Osteoblast (primary cell): ENCODE results near the gene DOCK1. TPM values are rescaled to one million over a fixed set of nuclear protein-coding genes. Genes with fewer than 3 reads are reported as not detected.
A peak's percentile ranks its signal among the peaks of the same experiment; 100 is the strongest.

Source experiments
- DNase-seq: peaks from one replicate; pipeline ENCODE4 v3.0.0; 2011; ENCODE audit warnings: low spot score, mixed read lengths; ENCODE audit not compliant: insufficient read length; ENCODE audit errors: missing footprints
- H2AFZ ChIP-seq: 2 replicates; pipeline ENCODE4 v1.6.0; 2011; ENCODE audit warnings: mild to moderate bottlenecking, low read length
- H3K27ac ChIP-seq: 2 replicates; pipeline ENCODE4 v1.5.1; 2011; ENCODE audit warnings: mild to moderate bottlenecking, low read depth, low read length, moderate library complexity
- H3K27me3 ChIP-seq: 2 replicates; pipeline ENCODE4 v1.6.0; 2012; ENCODE audit warnings: mild to moderate bottlenecking, control low read depth, inconsistent platforms, low read length, moderate library complexity; ENCODE audit not compliant: insufficient read depth
- H3K36me3 ChIP-seq: 2 replicates; pipeline ENCODE4 v1.5.1; 2011; ENCODE audit warnings: mild to moderate bottlenecking, low read length, control low read depth, moderate library complexity; ENCODE audit not compliant: insufficient read depth
- H3K4me1 ChIP-seq: 2 replicates; pipeline ENCODE4 v1.5.1; 2011; ENCODE audit warnings: mild to moderate bottlenecking, low read length, control low read depth, moderate library complexity; ENCODE audit not compliant: insufficient read depth
- H3K4me2 ChIP-seq: 2 replicates; pipeline ENCODE4 v1.6.0; 2011; ENCODE audit warnings: mild to moderate bottlenecking, low read length; ENCODE audit not compliant: insufficient read depth
- H3K4me3 ChIP-seq: fragments of 200-600 bp; sonication (generic); 3 replicates; pipeline ENCODE4 v1.5.1; 2012; ENCODE audit warnings: mild to moderate bottlenecking, low read length, inconsistent platforms; ENCODE audit not compliant: insufficient read depth
- H3K79me2 ChIP-seq: 2 replicates; pipeline ENCODE4 v1.6.0; 2012; ENCODE audit warnings: mild to moderate bottlenecking, low read length, control low read depth, inconsistent platforms; ENCODE audit not compliant: insufficient read depth
- H3K9me3 ChIP-seq: 2 replicates; pipeline ENCODE4 v1.5.1; 2011; ENCODE audit warnings: low read depth, low read length, control low read depth
- H4K20me1 ChIP-seq: 2 replicates; pipeline ENCODE4 v1.6.0; 2012; ENCODE audit warnings: mild to moderate bottlenecking, low read length, control low read depth; ENCODE audit not compliant: insufficient read depth
- total RNA-seq: library from RNA; depleted of rRNA; stranded (reverse); fragments of >200 nt; gene quantifications from 2 replicates; pipeline ENCODE4 v1.2.3, GENCODE V29; 2012
- TF ChIP-seq, protein P1 (sequence below): IDR thresholded peaks from 2 replicates; pipeline ENCODE4 v1.5.1; 2011; ENCODE audit warnings: mild to moderate bottlenecking, low read depth, low read length, moderate library complexity; ENCODE audit errors: extremely low read depth

DOCK1 gene
- total RNA-seq, 1 donor, result 80.3 TPM

DNA sequence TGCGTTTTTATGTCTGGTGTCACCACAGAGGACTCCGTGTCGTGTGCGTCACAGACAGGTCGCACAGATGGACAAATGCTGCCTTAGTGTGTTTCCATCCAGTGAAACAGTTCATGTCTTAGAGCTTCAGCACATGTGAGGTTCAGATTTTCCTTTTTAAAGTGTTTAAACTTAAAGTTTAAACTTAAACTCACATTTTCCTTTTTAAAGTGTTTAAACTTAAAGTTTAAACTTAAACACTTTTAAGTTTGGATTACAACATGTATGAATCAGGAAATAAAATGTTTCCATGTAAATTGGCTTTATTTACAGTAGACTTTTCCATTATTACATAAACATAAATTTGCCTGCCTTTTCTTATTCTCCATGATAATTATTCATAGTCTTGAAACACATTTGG is 223.9 kb downstream of the DOCK1 start:
- H4K20me1 ChIP-seq, result peaks cover 23% of the 10 kb centered on the region

DNA sequence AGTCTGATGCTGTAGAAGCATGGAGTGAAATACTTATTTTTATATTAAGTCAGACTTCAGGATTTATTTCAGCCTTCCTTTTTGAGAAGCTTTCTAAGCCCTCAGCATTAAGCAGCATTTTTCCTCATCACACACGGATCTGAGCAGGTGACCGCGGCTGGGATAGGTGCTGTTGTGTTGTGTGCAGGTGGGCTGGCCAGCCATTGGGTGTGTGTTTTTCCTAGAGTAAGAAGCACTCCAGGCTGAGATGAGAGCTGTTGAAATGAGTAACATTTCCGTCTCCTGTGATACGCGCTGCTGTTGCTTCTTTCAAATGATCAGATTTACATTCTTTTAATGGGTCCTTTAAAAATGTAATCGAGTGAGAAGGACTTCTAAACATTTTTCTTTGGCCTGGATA is 227.2 kb downstream of the DOCK1 start:
- H3K79me2 ChIP-seq, result no peaks in the 10 kb centered on the region

More for the DNA sequence above, 223.9 kb downstream of the DOCK1 start:
- Histone ChIP-seq H3K36me3 (peaks cover 14% of the 10 kb centered on the region), H3K4me3 (no peak overlapping the region), H3K27me3 (no peaks in the 10 kb centered on the region), H2AFZ (no peak overlapping the region), H3K4me2 (no peak overlapping the region), H3K4me1 (peaks cover 3% of the 10 kb centered on the region), H3K27ac (no peak overlapping the region), H3K79me2 (no peaks in the 10 kb centered on the region), H3K9me3 (no peaks in the 10 kb centered on the region)
- no peak for DNase-seq
- TF ChIP-seq, protein P1, sequence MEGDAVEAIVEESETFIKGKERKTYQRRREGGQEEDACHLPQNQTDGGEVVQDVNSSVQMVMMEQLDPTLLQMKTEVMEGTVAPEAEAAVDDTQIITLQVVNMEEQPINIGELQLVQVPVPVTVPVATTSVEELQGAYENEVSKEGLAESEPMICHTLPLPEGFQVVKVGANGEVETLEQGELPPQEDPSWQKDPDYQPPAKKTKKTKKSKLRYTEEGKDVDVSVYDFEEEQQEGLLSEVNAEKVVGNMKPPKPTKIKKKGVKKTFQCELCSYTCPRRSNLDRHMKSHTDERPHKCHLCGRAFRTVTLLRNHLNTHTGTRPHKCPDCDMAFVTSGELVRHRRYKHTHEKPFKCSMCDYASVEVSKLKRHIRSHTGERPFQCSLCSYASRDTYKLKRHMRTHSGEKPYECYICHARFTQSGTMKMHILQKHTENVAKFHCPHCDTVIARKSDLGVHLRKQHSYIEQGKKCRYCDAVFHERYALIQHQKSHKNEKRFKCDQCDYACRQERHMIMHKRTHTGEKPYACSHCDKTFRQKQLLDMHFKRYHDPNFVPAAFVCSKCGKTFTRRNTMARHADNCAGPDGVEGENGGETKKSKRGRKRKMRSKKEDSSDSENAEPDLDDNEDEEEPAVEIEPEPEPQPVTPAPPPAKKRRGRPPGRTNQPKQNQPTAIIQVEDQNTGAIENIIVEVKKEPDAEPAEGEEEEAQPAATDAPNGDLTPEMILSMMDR, result no peak

DNA sequence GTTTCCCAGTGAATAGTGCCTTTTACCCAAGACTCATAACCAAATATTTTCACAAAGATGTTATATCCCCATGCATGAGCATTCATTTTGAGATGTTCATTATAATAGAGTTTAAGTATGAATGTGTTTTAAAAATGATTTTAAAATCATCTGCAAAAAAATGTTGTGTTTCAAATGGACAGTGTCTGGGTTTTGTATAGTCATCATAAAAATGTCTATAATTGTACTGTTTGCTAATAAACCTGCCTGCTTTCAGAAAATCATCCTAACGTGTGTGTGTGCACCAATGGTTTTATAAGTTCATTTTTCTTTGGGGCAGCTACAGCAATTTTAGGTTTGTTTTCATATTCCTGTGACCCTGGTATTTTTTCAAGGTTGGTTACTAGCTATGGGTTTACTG is 228.0 kb downstream of the DOCK1 start:
- Histone ChIP-seq H3K9me3 (no peaks in the 10 kb centered on the region), H3K27me3 (no peaks in the 10 kb centered on the region), H4K20me1 (peaks cover 23% of the 10 kb centered on the region), H3K4me3 (no peak overlapping the region), H3K4me2 (no peak overlapping the region), H3K27ac (no peak overlapping the region), H3K4me1 (peaks cover 3% of the 10 kb centered on the region), H3K79me2 (no peaks in the 10 kb centered on the region), H2AFZ (no peak overlapping the region), H3K36me3 (peaks cover 11% of the 10 kb centered on the region)
- TF ChIP-seq, protein P1, result no peak
- DNase-seq, result no peak

More for the DNA sequence above, 227.2 kb downstream of the DOCK1 start:
- no peak for DNase-seq
- Histone ChIP-seq H3K27ac (no peak overlapping the region), H3K36me3 (peaks cover 18% of the 10 kb centered on the region), H4K20me1 (peaks cover 23% of the 10 kb centered on the region), H2AFZ (no peak overlapping the region), H3K27me3 (no peaks in the 10 kb centered on the region), H3K4me2 (no peak overlapping the region), H3K4me1 (peaks cover 3% of the 10 kb centered on the region), H3K4me3 (no peak overlapping the region), H3K9me3 (no peaks in the 10 kb centered on the region)
- TF ChIP-seq, protein P1, result no peak

DNA sequence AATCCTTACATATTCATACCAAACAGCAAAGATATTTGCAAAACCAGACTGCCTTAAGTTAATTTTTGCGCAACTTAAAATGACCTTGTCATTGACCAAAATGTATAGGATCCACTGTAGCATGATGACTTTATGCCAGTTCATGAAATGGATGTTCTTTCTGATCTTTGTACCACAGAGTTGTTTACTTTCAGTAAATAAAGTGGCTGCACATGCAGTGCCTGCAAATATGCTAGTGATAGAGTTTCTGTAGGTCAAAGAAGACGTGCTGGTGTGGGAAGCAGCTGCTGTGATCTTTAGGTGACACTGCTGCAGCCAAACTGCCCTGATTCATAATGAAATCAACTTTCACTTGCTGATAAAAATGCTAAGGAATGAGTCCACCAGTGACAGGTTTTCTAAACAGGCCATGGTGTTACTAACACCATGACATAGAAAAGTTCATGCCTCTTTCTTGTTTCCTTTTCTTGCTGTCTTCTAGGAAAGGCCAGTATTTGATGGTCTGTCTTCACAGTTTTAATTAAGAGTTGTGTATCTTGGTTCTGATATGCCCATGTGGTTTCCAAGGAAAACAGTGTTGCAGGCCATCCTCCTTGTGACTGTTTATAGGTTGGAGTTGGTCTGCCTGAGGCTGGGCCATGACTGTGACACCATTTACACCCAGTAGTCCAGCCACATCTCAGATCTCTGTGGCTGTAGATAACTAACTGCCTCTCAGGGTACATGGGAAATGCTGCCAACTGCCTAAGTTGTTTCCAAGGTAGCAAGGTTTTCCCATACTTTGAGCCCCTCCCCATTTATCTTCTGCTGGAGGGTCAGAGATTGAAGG is 228.7 kb downstream of the DOCK1 start:
- Histone ChIP-seq H3K4me2 (no peak overlapping the region), H3K27ac (no peak overlapping the region), H2AFZ (no peak overlapping the region), H3K27me3 (no peaks in the 10 kb centered on the region), H3K4me3 (no peak overlapping the region), H4K20me1 (peaks cover 23% of the 10 kb centered on the region), H3K4me1 (peaks cover 3% of the 10 kb centered on the region), H3K36me3 (peaks cover 11% of the 10 kb centered on the region), H3K79me2 (no peaks in the 10 kb centered on the region), H3K9me3 (no peaks in the 10 kb centered on the region)
- TF ChIP-seq, protein P1, result no peak
- DNase-seq, result peak; percentile 64
